DND-41 (cell line): ENCODE results near the gene PLEKHM3.

ENCODE experiments used
- ATAC-seq: fragments of 200-7000 bp; cut with Tn5 transposase; 3 replicates; pipeline ENCODE4 v1.9.1; 2021; ENCODE audit warnings: low read depth; ENCODE audit not compliant: insufficient read depth
- DNase-seq: peaks from one replicate; pipeline ENCODE4 v3.0.0-alpha.2; 2020
- H2AFZ ChIP-seq: 2 replicates; pipeline ENCODE4 v1.6.0; 2012; ENCODE audit warnings: low read depth, low read length
- H3K27ac ChIP-seq: 2 replicates; pipeline ENCODE4 v1.5.1; 2012; ENCODE audit warnings: low read length, inconsistent platforms
- H3K27me3 ChIP-seq: fragments of 200-600 bp; sonication (generic); 2 replicates; pipeline ENCODE4 v1.6.0; 2012; ENCODE audit warnings: low read length, mild to moderate bottlenecking, inconsistent platforms; ENCODE audit not compliant: insufficient read depth, poor library complexity
- H3K36me3 ChIP-seq: 2 replicates; pipeline ENCODE4 v1.5.1; 2012; ENCODE audit warnings: low read length, inconsistent platforms; ENCODE audit not compliant: insufficient read depth
- H3K4me1 ChIP-seq: 2 replicates; pipeline ENCODE4 v1.5.1; 2012; ENCODE audit warnings: mild to moderate bottlenecking, low read length; ENCODE audit not compliant: insufficient read depth
- H3K4me2 ChIP-seq: 2 replicates; pipeline ENCODE4 v1.6.0; 2012; ENCODE audit warnings: mild to moderate bottlenecking, moderate library complexity, low read length, inconsistent platforms; ENCODE audit not compliant: insufficient read depth
- H3K4me3 ChIP-seq, 2 experiments: fragments of 200-600 bp in 1 of 2; shearing (Covaris generic) in 1 of 2; 2 replicates each; pipeline ENCODE4 v1.5.1; 2012 to 2016; ENCODE audit warnings: inconsistent platforms in 2 of 2, low read length in 2 of 2, mild to moderate bottlenecking in 2 of 2, low read depth in 1 of 2, moderate library complexity in 1 of 2
- H3K79me2 ChIP-seq: 2 replicates; pipeline ENCODE4 v1.6.0; 2012; ENCODE audit warnings: low read length, inconsistent platforms; ENCODE audit not compliant: insufficient read depth
- H3K9ac ChIP-seq: 2 replicates; pipeline ENCODE4 v1.6.0; 2012; ENCODE audit warnings: low read depth, mild to moderate bottlenecking, inconsistent platforms, low read length, moderate library complexity
- H3K9me3 ChIP-seq: 2 replicates; pipeline ENCODE4 v1.5.1; 2012; ENCODE audit warnings: low read length, moderate library complexity, mild to moderate bottlenecking, inconsistent platforms; ENCODE audit not compliant: insufficient read depth, severe bottlenecking
- H4K20me1 ChIP-seq: 2 replicates; pipeline ENCODE4 v1.6.0; 2012; ENCODE audit warnings: low read length; ENCODE audit not compliant: insufficient read depth
- EZH2 ChIP-seq: IDR thresholded peaks from 3 replicates; pipeline ENCODE4 v1.6.1; 2012; ENCODE audit warnings: borderline replicate concordance, low read depth, mild to moderate bottlenecking, moderate library complexity, low read length, inconsistent platforms; ENCODE audit not compliant: severe bottlenecking
- TF ChIP-seq, protein P1 (sequence below): IDR thresholded peaks from 2 replicates; pipeline ENCODE4 v1.5.1; 2012; ENCODE audit warnings: borderline replicate concordance, low read length, moderate library complexity, mild to moderate bottlenecking; ENCODE audit not compliant: poor library complexity, severe bottlenecking; ENCODE audit errors: extremely low read depth

PLEKHM3 gene

DNA sequence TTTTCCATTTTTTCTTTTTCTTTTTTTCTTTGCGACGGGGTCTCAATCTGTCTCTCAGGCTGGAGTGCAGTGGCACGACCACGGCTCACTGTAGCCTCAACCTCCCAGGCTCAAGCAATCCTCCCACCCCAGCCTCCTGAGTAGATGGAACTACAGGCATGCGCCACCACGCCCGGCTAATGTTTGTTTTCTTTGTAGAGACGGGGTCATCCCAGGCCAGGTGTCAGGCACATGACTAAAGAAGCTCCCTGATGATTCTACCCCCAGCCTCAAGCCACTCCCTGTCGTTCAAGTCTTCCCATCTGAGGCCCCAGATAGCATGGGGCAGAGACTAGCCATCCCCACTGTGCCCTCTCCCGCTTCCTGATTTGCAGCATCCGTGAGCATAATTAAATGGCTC lies 245.8 kb downstream of the PLEKHM3 start:
- ATAC-seq = no peak
- H2AFZ ChIP-seq = no peak overlapping the region
- H3K4me2 ChIP-seq = no peak overlapping the region

DNA sequence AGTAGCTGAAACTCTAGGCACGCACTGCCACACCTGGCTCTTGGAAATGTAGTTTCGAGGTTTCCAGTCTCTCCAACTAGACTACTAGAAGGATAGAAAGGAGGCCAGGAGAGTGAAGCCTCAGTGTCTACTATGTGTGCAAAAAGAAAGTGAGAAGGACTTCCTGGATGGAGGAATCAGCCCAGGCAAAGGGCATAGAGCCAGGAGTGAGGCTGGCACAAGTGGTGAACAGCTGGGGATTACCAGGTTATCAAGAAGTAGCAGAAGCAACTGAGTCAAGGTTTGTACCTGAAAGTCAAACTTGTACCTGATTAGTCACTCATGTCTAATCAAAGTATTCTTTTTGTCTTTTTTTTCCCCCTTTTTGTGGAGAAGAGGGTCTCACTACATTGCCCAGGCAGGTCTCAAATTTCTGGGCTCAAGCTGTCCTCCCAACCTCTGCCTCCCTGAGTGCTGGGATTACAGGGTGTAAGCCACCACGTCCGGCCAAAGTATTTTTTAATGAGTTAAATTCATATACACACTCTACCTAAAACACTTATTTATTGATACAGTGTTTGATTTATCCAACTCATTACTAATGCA lies 246.9 kb downstream of the PLEKHM3 start:
- no peaks in the 10 kb centered on the region for H3K4me1 ChIP-seq
- no peak for ATAC-seq

More for the DNA sequence above, 245.8 kb downstream of the PLEKHM3 start:
- H3K79me2 ChIP-seq = no peaks in the 10 kb centered on the region
- no peaks in the 10 kb centered on the region for H3K27me3 ChIP-seq
- no peaks in the 10 kb centered on the region for H3K36me3 ChIP-seq
- no peak overlapping the region for H3K4me3 ChIP-seq
- H3K4me1 ChIP-seq = no peaks in the 10 kb centered on the region
- no peak overlapping the region for H3K9ac ChIP-seq
- H3K27ac ChIP-seq = no peak overlapping the region
- H4K20me1 ChIP-seq = no peaks in the 10 kb centered on the region
- no peaks in the 10 kb centered on the region for H3K9me3 ChIP-seq
- DNase-seq = no peak
- TF ChIP-seq, protein P1, sequence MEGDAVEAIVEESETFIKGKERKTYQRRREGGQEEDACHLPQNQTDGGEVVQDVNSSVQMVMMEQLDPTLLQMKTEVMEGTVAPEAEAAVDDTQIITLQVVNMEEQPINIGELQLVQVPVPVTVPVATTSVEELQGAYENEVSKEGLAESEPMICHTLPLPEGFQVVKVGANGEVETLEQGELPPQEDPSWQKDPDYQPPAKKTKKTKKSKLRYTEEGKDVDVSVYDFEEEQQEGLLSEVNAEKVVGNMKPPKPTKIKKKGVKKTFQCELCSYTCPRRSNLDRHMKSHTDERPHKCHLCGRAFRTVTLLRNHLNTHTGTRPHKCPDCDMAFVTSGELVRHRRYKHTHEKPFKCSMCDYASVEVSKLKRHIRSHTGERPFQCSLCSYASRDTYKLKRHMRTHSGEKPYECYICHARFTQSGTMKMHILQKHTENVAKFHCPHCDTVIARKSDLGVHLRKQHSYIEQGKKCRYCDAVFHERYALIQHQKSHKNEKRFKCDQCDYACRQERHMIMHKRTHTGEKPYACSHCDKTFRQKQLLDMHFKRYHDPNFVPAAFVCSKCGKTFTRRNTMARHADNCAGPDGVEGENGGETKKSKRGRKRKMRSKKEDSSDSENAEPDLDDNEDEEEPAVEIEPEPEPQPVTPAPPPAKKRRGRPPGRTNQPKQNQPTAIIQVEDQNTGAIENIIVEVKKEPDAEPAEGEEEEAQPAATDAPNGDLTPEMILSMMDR = no peak
- TF ChIP-seq EZH2 = no peak

DNA sequence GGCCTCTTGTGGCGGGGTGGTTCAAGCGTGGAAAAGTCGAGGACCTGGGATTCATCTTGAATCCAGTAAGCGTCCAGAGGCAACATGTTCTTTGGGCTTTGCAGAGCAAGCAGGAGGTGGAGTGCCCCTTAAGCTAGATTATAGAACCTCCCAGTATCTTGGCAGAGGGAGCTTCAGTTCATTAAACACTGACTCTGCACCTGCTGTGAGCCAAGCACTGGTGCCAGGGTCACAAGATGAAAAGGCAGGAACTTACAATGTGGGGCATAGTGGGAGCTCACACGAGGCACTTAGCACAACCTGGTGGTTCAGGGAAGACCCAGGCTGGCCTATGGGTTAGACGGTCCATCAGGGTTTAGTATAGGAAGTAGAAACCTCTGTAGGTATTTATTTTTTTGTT lies 248.2 kb downstream of the PLEKHM3 start:
- H3K27me3 ChIP-seq = no peaks in the 10 kb centered on the region
- TF ChIP-seq, protein P1 = no peak
- no peak for TF ChIP-seq EZH2
- no peaks in the 10 kb centered on the region for H3K79me2 ChIP-seq
- no peaks in the 10 kb centered on the region for H3K4me1 ChIP-seq
- no peak overlapping the region for H3K27ac ChIP-seq
- no peak overlapping the region for H3K9ac ChIP-seq
- no peak overlapping the region for H3K4me2 ChIP-seq
- no peak overlapping the region for H2AFZ ChIP-seq
- H3K36me3 ChIP-seq = no peaks in the 10 kb centered on the region
- no peak for DNase-seq
- no peaks in the 10 kb centered on the region for H3K9me3 ChIP-seq
- ATAC-seq = no peak
- H3K4me3 ChIP-seq = no peak overlapping the region
- H4K20me1 ChIP-seq = no peaks in the 10 kb centered on the region

More for the DNA sequence above, 246.9 kb downstream of the PLEKHM3 start:
- Histone ChIP-seq H2AFZ (no peak overlapping the region), H3K9me3 (no peaks in the 10 kb centered on the region), H3K27ac (no peak overlapping the region), H3K9ac (no peak overlapping the region), H4K20me1 (no peaks in the 10 kb centered on the region), H3K79me2 (no peaks in the 10 kb centered on the region), H3K36me3 (no peaks in the 10 kb centered on the region), H3K27me3 (no peaks in the 10 kb centered on the region), H3K4me2 (no peak overlapping the region), H3K4me3 (no peak overlapping the region)
- no peak for DNase-seq
- TF ChIP-seq, protein P1 = no peak
- no peak for TF ChIP-seq EZH2
